GM18873 (cell line): ENCODE results near the gene PAFAH1B2.
"Not testable (repeated sequence)": the region's sequence is repeated elsewhere in the genome, so short reads cannot be mapped to it uniquely, and the experiment has no call there.

Source experiments
- ATAC-seq: cut with Tn5 transposase; IDR thresholded peaks from one replicate; pipeline ENCODE4 v1.9.1; 2021; ENCODE audit warnings: mild to moderate bottlenecking, moderate library complexity, moderate number of reproducible peaks; ENCODE audit not compliant: unreplicated experiment, low FRiP score

The PAFAH1B2 gene

DNA sequence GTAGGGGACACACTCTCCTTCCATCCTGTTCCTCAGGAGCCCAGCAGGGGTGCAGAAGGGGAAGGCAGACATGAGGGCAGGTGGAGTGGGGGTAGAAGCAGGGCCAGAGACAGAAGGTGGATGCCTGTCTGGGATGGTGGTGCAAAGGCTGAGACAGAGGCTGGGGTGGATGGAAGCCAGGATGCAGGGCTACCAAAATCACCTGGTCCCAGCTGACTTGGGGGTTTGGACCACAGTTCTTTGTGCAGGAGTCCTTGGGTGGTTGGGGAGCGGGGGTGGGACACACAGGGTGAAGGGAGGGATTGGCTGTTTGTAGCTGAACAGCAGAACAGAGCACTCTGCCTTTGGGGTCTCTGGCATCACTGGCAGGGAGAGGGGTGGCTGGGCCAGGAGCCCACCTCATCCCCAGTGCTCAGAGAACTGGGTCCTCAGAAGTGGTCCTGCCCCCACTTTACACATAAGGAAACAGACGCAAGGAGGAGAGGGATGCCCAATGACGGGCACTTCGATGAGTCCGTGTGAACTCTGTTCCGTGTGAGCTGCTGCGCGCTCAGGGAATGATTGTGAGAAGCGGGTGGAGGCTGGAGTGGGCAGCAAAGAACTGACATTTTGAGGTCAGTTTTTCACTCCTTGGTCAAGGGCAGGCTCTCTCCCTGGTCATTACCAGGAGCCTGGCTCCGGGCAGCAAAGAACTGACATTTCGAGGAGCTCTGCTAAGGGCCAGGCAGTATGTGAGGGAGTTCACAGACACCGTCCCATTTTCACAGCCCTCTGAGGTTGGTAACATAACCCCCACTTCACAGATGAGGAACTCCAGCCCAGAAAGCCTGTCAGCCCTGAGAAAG lies 56.9 kb downstream of the PAFAH1B2 start:
- no peak for ATAC-seq

DNA sequence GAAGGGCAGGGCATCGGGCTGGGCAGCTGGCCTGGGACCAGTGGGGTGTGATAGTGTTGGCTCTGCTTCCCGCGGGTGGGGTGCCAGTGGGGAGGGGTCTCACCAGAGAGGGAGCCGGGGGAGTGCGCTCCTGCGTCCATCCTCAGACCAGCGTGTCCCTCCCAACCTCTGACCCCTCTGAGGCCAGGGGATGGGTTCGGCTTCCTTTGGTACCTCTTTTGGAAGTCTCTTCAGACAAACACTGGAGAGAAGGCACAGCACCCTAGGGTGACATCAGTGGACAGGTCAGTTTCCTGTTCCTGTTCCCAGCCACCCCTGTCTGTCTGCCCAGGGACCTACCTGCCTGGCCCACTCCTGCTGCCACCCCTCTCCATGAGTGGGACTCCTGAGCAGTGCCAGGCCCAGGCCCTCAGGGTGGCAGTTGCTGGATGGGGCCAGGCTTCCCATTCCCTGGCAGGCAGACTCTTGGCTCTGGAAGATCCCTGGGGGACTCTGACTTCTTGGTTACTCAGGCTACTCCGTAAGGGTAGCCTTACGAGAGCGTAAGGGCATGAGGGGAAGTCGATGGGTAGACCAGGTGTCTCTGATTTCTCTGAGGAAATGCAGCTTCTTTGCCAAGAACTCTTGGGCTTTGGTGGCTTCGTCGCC lies 57.7 kb downstream of the PAFAH1B2 start:
- ATAC-seq, result no peak

DNA sequence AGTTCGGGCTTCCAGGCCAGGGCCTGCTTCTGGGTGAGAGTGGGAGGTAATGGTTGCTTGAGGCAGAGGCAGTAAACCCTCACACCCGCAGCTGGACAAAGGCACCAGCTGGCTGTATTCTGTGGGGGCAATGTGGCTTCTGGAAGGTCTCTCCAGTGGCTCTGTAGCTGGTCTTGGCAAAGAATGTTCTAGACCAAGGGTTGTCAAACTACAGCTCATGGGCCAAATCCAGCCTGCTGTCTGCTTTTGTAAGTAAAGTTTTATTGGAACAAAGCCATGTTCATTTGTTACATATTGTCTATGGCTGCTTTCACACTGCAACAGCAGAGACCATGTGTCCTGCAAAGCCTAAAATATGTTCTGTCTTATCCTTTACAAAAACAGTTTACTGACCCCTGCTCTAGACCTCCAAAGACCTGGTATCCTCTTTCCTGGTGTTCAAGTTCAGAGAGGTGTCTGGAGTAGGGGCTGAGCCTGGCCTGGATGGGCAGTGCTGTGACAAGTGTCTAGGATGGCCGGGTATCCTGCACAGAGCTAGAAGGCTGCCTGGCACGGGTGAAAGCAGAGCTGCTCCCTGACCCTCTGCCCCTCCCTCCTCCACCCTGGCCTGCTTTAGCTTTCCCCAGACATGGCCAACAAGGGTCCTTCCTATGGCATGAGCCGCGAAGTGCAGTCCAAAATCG lies 58.4 kb downstream of the PAFAH1B2 start:
- ATAC-seq, result no peak

DNA sequence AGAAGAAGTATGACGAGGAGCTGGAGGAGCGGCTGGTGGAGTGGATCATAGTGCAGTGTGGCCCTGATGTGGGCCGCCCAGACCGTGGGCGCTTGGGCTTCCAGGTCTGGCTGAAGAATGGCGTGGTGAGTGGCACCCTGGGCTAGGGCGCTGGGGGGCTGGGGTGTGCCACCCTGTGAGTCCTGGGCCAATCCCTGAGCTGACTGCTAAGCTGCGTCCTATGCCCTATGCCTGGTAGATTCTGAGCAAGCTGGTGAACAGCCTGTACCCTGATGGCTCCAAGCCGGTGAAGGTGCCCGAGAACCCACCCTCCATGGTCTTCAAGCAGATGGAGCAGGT lies 59.0 kb downstream of the PAFAH1B2 start:
- no peak for ATAC-seq

DNA sequence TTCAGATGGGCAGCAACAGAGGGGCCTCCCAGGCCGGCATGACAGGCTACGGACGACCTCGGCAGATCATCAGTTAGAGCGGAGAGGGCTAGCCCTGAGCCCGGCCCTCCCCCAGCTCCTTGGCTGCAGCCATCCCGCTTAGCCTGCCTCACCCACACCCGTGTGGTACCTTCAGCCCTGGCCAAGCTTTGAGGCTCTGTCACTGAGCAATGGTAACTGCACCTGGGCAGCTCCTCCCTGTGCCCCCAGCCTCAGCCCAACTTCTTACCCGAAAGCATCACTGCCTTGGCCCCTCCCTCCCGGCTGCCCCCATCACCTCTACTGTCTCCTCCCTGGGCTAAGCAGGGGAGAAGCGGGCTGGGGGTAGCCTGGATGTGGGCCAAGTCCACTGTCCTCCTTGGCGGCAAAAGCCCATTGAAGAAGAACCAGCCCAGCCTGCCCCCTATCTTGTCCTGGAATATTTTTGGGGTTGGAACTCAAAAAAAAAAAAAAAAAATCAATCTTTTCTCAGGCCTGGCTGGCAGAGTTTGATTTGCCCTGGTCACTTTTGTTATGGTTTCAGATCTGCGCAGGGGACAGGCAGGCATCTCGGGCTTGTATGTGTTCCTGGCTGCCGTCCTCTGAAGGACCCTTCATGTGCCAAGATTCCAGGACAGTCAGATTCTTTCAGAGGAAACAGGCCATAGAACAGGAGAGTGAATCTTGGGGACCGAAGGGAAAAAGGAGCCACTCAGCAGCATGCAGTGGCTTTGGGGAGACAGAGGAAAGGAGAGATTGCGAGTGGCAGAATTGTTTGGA lies 60.4 kb downstream of the PAFAH1B2 start:
- ATAC-seq, result no peak

DNA sequence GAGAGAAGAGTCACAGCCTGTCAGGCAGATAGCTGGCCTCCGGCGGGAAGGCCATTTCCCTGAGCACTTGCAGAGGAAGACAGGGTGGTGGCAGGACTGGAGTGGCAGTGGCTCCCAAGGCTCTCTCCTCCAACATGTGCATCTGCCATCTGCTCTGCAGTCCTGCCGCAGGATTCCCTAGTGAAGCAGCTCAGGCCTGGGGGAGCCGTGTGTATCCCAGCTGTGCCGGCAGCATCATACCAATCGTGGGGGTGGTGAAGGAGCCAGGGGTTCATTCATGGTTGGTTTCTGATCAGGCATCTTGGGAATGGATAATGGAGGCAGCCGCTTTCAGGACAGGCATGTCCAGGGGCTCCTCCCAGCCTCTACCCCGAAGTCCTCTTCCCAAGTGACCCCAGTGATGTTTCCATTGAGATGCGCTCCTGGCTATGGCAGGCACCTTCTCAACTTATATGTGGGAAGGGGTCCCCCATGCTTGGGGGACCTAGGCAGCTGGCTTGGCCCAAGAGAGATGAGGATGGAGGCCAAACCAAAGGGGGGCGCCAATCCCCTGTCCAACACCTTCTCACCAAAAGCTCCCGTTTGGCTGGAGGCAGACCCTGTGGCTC lies 61.2 kb downstream of the PAFAH1B2 start:
- ATAC-seq, result no peak

DNA sequence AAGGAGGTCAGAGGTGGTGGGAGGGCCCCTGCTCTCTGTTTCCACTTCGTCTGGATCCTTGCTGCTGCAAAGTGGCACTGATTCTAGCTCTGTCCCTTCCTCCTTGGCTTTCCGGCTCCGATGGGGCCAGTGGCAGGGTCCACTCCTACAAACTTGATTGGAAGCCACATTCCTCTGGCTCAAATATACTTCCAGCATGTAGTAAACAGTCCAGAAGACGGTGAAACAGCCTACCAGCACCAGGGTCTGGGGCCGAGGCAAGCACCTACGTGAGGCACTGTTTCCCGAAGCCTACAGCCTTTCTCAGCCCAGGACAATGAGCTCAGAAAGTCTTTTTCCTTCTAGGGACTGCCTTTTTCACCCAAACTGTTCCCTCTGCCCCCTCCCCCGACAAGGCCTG lies 62.0 kb downstream of the PAFAH1B2 start:
- ATAC-seq, result not testable (repeated sequence)

DNA sequence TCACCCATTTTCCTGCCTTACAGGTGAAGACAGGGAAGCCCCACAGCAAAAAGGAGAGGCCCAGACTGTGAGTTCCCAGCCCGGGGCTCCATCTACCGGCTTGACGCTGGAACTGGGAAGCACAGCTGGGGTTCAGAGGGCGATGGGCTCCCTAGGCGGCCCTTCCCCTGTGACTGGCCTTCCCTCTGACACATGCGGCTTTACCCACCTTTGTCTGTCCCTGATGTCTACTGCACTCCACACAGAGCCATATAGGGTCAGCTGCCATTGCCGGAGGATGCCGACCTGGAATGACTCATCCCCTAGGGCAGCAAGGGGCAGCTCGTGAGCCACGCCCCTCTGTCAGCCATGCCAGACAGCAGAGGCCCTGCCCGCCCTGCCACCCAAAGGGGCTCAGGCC lies 62.8 kb downstream of the PAFAH1B2 start:
- ATAC-seq, result not testable (repeated sequence)

DNA sequence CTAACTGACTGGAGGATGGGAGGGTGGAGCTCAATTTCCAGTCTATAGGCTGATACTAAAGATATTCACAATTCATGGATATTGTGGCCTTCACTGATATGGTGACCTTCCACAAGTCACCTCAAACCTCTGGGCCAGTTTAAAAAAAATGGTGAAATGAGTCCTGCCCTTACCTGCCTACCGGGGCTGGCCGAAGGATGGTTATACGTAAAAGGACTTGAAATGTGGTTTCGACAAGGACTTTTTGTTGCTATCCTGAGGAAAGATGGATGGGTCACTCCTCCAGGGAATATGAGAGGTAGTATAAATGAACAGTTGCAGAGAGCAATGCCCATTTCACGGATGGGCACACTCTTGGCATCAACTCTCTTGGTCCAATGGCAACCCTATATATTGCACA lies 63.4 kb downstream of the PAFAH1B2 start:
- ATAC-seq, result not testable (repeated sequence)

DNA sequence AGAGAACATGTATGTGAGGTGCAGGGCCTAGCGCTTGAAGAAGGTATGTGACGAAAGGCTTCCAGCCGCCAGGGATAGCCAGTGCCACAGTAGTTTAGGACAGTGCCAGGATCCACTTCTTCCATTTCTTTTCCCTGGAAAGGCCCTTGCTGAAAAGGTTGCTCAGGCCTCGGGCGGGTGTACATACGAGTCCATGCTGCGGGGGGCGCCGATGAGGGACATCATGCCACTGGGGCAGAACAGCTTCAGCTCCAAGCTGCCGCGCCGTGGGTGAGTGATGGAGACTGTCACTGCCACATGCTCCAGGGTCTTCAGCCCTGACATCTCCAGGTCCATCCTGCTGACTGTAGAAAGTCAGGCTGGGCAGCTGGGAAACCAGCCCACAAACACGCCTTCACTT lies 64.6 kb downstream of the PAFAH1B2 start:
- not testable (repeated sequence) for ATAC-seq

DNA sequence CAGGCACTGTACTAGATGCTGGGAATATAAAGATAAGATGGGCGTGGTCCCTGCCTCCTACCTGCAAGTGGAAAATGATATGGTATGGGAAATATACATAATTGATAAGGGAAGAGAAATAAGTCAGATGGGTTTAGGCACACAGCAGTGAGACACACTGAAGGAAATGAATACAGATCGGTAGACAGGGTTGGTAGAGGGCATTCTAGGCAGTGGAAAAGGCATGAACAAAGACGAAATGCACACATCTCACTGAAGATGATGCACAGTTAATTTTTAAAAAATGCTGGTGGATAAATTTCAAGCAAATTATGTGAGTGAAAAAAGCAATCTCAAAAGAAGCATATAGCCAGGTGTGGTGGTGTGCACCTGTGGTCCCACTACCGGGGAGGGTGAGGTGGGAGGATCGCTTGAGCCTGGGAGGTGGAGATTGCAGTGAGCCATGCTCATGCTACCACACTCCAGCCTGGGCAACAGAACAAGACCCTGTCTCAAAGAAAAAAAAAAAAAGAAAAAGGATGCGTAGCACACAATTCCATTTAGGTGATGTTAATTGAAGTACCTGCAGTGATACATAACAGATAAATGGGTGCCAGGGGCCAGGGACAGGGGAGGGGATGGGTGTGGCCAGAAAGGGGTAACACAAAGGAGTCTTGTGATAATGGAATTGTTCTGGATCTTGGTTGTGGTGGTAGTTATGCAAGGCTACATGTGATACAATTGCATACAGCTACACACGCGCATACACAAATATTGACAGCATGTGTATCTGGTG lies 65.5 kb downstream of the PAFAH1B2 start:
- ATAC-seq, result not testable (repeated sequence)

DNA sequence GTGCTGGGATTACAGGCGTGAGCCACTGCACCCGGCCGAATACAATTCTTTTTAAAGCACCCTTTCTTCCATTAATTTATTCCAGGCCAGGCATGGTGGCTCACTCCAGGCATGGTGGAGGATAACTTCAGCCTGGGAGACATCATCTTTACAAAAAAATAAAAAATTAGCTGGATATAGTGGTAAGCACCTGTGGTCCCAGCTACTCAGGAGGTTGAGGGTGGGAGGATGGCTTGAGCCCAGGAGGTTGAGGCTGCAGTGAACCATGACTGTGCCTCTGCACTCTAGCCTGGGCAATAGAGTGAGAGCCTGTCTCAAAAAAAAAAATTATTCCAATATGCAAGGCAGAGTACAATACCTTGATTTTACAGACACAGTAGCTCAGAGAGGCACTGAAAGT lies 66.5 kb downstream of the PAFAH1B2 start:
- no peak for ATAC-seq

DNA sequence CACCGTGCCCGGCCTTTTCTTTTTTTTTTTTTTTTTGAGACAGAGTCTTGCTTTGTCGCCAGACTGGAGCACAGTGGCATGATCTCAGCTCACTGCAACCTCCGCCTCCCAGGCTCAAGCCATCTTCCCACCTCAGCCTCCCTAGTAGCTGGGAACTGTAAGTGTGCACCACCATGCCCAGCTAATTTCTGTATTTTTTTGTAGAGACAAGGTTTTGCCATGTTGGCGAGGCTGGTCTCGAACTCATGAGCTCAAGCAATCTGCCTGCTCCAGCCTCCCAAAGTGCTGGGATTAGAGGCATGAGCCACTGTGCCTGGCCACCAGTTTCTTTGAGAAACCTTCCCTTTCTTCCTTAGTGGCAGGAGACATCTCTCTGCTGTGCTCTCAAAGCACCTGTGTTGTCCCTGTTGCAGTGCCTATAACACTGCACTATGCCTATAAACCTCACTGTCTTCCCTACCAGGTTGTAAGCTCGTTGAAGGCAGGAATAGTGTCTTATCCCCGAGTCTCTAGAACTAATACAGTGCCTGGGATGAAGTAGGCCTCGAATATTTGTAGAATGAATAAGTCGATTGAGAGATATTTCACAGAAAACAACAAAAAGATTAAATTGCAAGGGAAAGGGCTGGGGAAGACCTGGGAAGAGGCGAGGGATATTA lies 68.7 kb downstream of the PAFAH1B2 start:
- ATAC-seq, result no peak

DNA sequence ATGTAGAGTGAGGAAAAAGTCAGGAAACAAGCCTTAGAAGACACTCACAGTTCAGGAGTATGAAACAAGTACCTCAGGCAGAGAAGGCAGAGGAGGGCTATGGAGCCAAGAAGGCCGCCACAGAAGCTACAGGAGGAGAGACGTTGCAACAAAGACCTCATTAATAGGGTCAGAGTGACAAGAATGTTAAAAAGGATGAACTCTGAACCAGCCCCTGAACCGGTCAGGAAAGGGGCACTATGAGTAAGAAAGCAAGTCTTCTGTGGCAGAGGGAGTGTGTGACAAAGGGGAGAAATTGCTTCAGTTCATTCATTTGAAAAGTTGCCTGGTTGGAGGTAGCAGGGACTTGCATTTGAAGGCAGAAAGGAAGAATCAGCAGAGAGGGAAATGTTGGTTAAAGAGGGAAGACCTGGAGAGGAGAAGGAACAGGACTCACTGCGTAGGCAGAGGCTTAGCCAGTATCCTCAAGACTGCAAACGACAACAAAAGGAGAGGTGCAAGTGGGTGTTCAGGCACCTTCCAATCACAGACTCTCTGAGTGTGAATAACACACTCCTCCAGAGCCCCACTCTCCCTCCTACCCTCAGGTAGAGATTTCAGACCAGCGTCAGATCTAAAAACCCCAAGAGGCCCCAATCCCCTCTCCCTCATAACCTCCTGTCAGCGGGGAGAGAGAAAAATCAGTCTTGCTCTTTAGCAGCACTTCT lies 70.5 kb downstream of the PAFAH1B2 start:
- no peak for ATAC-seq

DNA sequence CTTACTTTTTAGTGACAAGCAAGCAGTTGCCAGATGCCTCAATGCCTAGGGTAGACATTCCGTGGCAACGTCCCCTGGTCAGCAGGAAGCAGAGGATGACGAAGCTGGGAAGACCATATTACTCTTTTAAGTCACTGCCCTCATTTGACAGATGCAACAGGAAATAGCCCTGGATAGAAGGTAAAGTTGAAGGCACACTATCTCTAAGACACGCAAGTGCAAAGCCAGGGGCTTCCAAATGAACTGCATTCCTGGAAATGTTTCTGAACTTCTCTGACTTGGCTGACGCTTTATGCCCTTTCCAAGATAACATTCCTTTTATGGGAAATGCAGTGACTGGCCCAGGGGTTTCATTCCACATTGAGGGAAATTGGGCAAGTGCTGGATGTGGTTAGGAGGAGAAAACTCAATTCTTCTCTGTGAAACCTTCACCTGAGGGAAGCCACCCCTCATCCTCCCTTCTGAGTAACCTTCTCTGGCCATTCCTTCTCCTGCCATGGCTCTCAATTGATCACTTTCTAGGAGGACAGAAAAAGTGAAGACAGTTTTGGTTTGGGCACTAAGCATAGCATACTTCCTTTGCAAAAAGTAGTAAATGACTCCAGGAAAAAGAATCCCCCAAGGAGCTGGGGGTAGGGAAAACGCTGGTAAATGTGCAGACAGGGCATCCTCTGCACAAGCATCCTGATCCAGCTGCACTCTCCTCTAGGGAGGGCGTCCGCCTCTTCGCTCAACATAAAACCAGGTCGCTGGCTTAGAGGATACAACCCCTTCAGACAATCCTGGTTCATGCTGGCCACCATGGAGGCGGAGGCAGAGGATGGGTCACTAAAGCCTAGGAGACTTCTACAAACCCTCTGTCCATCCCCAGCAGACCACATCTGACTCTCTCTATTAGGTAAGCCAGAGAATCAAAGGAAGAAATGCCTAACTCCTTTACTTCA lies 73.3 kb downstream of the PAFAH1B2 start:
- ATAC-seq, result no peak

DNA sequence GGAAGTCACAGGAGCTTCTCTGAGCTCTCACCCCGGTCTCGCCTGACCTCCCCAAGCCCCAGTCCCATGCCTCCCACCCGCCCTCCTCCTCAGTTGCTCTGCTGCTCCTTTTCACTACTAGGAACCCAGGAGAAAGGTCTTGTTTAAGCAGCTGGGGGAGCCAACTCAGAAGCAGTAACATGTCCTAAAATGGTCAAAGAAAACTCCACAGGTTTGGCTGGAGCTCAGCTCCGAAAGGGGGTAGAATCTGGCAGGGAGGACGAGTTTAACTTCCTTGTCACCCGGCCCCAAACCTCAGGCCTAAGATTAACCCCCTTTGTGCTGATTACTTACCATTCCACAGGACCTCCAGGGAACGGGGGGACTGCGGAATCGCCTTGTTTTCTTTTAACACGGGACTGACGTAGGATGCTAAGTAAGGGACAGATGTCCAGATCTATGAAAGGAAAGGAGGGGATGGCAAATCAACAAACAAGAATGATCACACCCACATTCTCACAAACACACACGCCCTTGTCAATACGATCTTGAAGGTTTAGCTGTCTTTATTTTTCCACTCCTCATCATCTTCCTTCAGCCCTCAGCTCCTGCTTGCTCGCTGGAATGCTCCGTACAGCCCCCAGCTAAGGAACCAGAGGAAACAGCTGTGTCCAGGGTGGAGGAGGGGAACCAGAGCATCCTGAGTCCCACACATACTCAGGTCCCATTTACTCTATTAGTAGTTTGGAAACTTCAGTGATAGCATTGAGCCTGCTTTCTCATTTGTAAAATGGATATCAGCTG lies 74.2 kb downstream of the PAFAH1B2 start:
- no peak for ATAC-seq

DNA sequence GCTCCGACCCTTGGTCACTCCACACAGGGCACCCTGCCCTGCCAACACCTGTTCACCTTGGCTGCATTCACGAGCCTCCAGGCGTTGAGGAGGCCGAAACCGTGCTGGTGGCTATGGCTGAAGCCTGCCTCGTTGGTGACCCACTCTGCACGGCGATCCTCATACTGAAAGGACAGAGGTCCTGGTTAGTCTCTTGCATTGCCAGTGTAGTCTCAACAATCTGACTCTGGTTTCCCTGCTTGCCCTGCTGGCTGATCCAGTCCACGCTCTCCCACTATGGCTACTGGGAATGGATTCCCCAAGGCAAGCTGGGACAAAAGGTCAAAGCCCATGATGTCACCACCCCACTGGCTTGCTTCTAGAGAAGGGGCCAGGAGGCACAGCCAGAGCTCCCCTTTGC lies 74.9 kb downstream of the PAFAH1B2 start:
- no peak for ATAC-seq
